Esophagus muscularis mucosa (tissue), 4 donors: Measurements from ENCODE around the gene ZDHHC4. TPM values are rescaled to one million over a fixed set of nuclear protein-coding genes. Genes with fewer than 3 reads are reported as not detected.

Source experiments
- DNase-seq: peaks from one replicate; pipeline ENCODE4 v3.0.0-alpha.2; 2017; ENCODE audit errors: extremely low spot score
- H3K27ac ChIP-seq, 4 donors: fragments of 200-600 bp; sonication (generic); replicated peaks in 1 of 4; 1 replicate in 3 of 4; 2 replicates in 1 of 4; pipeline ENCODE4 v1.5.1; 2016 to 2019; ENCODE audit warnings: mild to moderate bottlenecking in 1 of 4
- H3K27me3 ChIP-seq, 4 donors: fragments of 200-600 bp; sonication (generic); one replicate each; pipeline versions ENCODE4 v1.5.1 to v1.6.0; 2016 to 2019
- H3K36me3 ChIP-seq, 4 donors: fragments of 200-600 bp; sonication (generic); one replicate each; pipeline ENCODE4 v1.5.1; 2016 to 2019
- H3K4me1 ChIP-seq, 4 donors: fragments of 200-600 bp; sonication (generic); one replicate each; pipeline ENCODE4 v1.5.1; 2016 to 2019
- H3K4me3 ChIP-seq, 4 donors: fragments of 200-600 bp; sonication (generic); 1 replicate in 2 of 4; 2 replicates in 2 of 4; pipeline ENCODE4 v1.5.1; 2016 to 2019; ENCODE audit warnings: mild to moderate bottlenecking in 4 of 4, moderate library complexity in 1 of 4
- H3K9me3 ChIP-seq, 4 donors: fragments of 200-600 bp; sonication (generic); 1 replicate in 3 of 4; 2 replicates in 1 of 4; pipeline ENCODE4 v1.5.1; 2016 to 2019
- CTCF ChIP-seq, 3 experiments: fragments of 200-600 bp in 2 of 3; fragments of 450-650 bp in 1 of 3; sonication (generic) in 2 of 3; IDR thresholded peaks; one replicate each; pipeline ENCODE4 v1.5.1; 2017 to 2019; ENCODE audit warnings: antibody characterized with exemption in 3 of 3, mild to moderate bottlenecking in 2 of 3, moderate library complexity in 1 of 3
- EP300 ChIP-seq: sonication (generic); formaldehyde crosslinking; IDR thresholded peaks from one replicate; pipeline ENCODE4 v1.6.1; 2017; ENCODE audit warnings: antibody characterized with exemption
- POLR2A ChIP-seq: fragments of 450-650 bp; IDR thresholded peaks from one replicate; pipeline ENCODE4 v1.6.1; 2017; ENCODE audit warnings: antibody characterized with exemption, moderate library complexity, mild to moderate bottlenecking, low read depth
- POLR2AphosphoS5 ChIP-seq, 2 donors: sonication (generic); formaldehyde crosslinking; IDR thresholded peaks; one replicate each; pipeline ENCODE4 v1.6.1; 2017; ENCODE audit warnings: antibody characterized with exemption in 2 of 2
- whole genome bisulfite sequencing: methylation state at CpG from one replicate; pipeline ENCODE4 v1.1.5; 2018; 5-methylcytosine and 5-hydroxymethylcytosine counted together
- intact Hi-C: fragments of 100-400 bp; cut with DNase I; formaldehyde crosslinking; loops from one replicate; pipeline ENCODE4 v1.15.1; 2023
- total RNA-seq, 4 donors: library from RNA; depleted of rRNA; stranded (reverse); fragments of >200 nt; gene quantifications; one replicate each; pipeline versions ENCODE4 v1.1.0 to v1.2.1, GENCODE V29; 2016

ZDHHC4 gene
- total RNA-seq, 4 donors from 2014 or later = 41.5 to 57.4 (median 51.9) TPM

GRCh38 chr7:6565655-6566054, 11.6 kb upstream of the ZDHHC4 start:
- Histone ChIP-seq H3K4me1 (no peaks in the 10 kb centered on the region), H3K36me3 (no peaks in the 10 kb centered on the region), H3K27ac (no peak overlapping the region), H3K4me3 (no peak overlapping the region), H3K27me3 (no peaks in the 10 kb centered on the region), H3K9me3 (no peaks in the 10 kb centered on the region)
- no peak for DNase-seq
- TF ChIP-seq CTCF (IDR thresholded peaks at IDR 0.05) (no peak), POLR2A (no peak), POLR2AphosphoS5 (IDR thresholded peaks at IDR 0.05) (no peak), EP300 (no peak)
- intact Hi-C loops = no loop called here
- 94% methylated on average over 3 of the region's 4 CpGs for WGBS

GRCh38 chr7:6567886-6568285, 9.4 kb upstream of the ZDHHC4 start:
- DNase-seq = no peak
- no peaks in the 10 kb centered on the region for H3K4me1 ChIP-seq
- no peak overlapping the region for H3K27ac ChIP-seq
- no peaks in the 10 kb centered on the region for H3K27me3 ChIP-seq
- intact Hi-C loops = no loop called here
- H3K9me3 ChIP-seq = no peaks in the 10 kb centered on the region
- no peak for TF ChIP-seq CTCF (IDR thresholded peaks at IDR 0.05)
- no peaks in the 10 kb centered on the region for H3K36me3 ChIP-seq
- no peak overlapping the region for H3K4me3 ChIP-seq
- 80% methylated on average over 3 of the region's 3 CpGs for WGBS

- no peaks in the 10 kb centered on the region for H3K36me3 ChIP-seq
- no peaks in the 10 kb centered on the region for H3K27me3 ChIP-seq
- no peak for DNase-seq
- intact Hi-C loops = loop anchor here (10.0 kb wide), 1 partner anchor 56 kb away; no protein-coding TSS in a partner anchor
- TF ChIP-seq CTCF (IDR thresholded peaks at IDR 0.05) (no peak), POLR2A (no peak), EP300 (no peak), POLR2AphosphoS5 (IDR thresholded peaks at IDR 0.05) (no peak)
- no peak overlapping the region for H3K4me3 ChIP-seq
- no peak overlapping the region for H3K27ac ChIP-seq
- 62% methylated on average over 7 of the region's 7 CpGs for WGBS
- no peaks in the 10 kb centered on the region for H3K9me3 ChIP-seq
- peaks cover under 1 to 3% (median under 1%) of the 10 kb centered on the region in 4 donors for H3K4me1 ChIP-seq
These were observed 6.0 kb upstream of the ZDHHC4 start for GRCh38 chr7:6571160-6571779.

- Histone ChIP-seq H3K27me3 (no peaks in the 10 kb centered on the region), H3K36me3 (peaks cover 0 to 11% (median 10%) of the 10 kb centered on the region in 4 donors), H3K4me3 (no peak overlapping the region), H3K4me1 (peaks cover 12 to 16% (median 15%) of the 10 kb centered on the region in 4 donors), H3K27ac (no peak overlapping the region), H3K9me3 (no peaks in the 10 kb centered on the region)
- 81% methylated on average over 9 of the region's 9 CpGs for WGBS
- TF ChIP-seq CTCF (IDR thresholded peaks at IDR 0.05) = no peak
- TF ChIP-seq POLR2AphosphoS5 (IDR thresholded peaks at IDR 0.05) = no peak
- no peak for TF ChIP-seq POLR2A
- TF ChIP-seq EP300 = no peak
- intact Hi-C loops = loop anchor here (10.0 kb wide), 1 partner anchor 61 kb away; no protein-coding TSS in a partner anchor
- DNase-seq = no peak
These were observed 1.8 kb upstream of the ZDHHC4 start for GRCh38 chr7:6575281-6576023.
